ENCODE data around the gene SLC7A10. TPM values are rescaled to one million over a fixed set of nuclear protein-coding genes. Genes with fewer than 3 reads are reported as not detected.

SLC7A10 gene
- total RNA-seq, 1 donor from 2014 or later, result not detected

GRCh38 chr19:33241091-33241529 is 15.5 kb upstream of the SLC7A10 start:
- no peak for DNase-seq (ENCODE audit: low spot score)
- intact Hi-C loops (cut with DNase I), result loop anchor here (1.0 to 5.0 kb wide), 2 partner anchors 166 to 531 kb away; no protein-coding TSS in a partner anchor

- intact Hi-C loops (cut with DNase I), result loop anchor here (5.0 kb wide), 1 partner anchor 532 kb away; no protein-coding TSS in a partner anchor
- no peak for DNase-seq (ENCODE audit: low spot score)
These were observed 14.6 kb upstream of the SLC7A10 start for GRCh38 chr19:33240181-33240771.

- DNase-seq (ENCODE audit: low spot score), result no peak
These were observed 13.7 kb upstream of the SLC7A10 start for GRCh38 chr19:33239223-33239975.

GRCh38 chr19:33238481-33239149 is 13.0 kb upstream of the SLC7A10 start:
- intact Hi-C loops (cut with DNase I), result no loop called here
- DNase-seq (ENCODE audit: low spot score), result no peak

More at GRCh38 chr19:33239223-33239975, 13.7 kb upstream of the SLC7A10 start:
- intact Hi-C loops (cut with DNase I), result no loop called here

- intact Hi-C loops (cut with DNase I), result no loop called here
- no peak for DNase-seq (ENCODE audit: low spot score)
These were observed 11.2 kb upstream of the SLC7A10 start for GRCh38 chr19:33236696-33237390.

GRCh38 chr19:33235996-33236350 is 10.3 kb upstream of the SLC7A10 start:
- no peak for DNase-seq (ENCODE audit: low spot score)
- intact Hi-C loops (cut with DNase I), result no loop called here

- intact Hi-C loops (cut with DNase I), result no loop called here
These were observed 9.8 kb upstream of the SLC7A10 start for GRCh38 chr19:33235269-33235995.

GRCh38 chr19:33234736-33235135 is 9.1 kb upstream of the SLC7A10 start:
- DNase-seq (ENCODE audit: low spot score), result no peak
- intact Hi-C loops (cut with DNase I), result loop anchor here (5.0 kb wide), 1 partner anchor 533 kb away; no protein-coding TSS in a partner anchor

More at GRCh38 chr19:33235269-33235995, 9.8 kb upstream of the SLC7A10 start:
- DNase-seq (ENCODE audit: low spot score), result peak; percentile 95

GRCh38 chr19:33234092-33234491 is 8.4 kb upstream of the SLC7A10 start:
- no peak for DNase-seq (ENCODE audit: low spot score)
- intact Hi-C loops (cut with DNase I), result loop anchor here (5.0 kb wide), 1 partner anchor 533 kb away; no protein-coding TSS in a partner anchor

- DNase-seq (ENCODE audit: low spot score), result no peak
- intact Hi-C loops (cut with DNase I), result loop anchor here (5.0 kb wide), 1 partner anchor 534 kb away; no protein-coding TSS in a partner anchor
These were observed 7.6 kb upstream of the SLC7A10 start for GRCh38 chr19:33233056-33233873.

- DNase-seq (ENCODE audit: low spot score), result no peak
- intact Hi-C loops (cut with DNase I), result loop anchor here (5.0 kb wide), 1 partner anchor 535 kb away; no protein-coding TSS in a partner anchor
These were observed 7.0 kb upstream of the SLC7A10 start for GRCh38 chr19:33232656-33233055.

- intact Hi-C loops (cut with DNase I), result loop anchor here (5.0 kb wide), 1 partner anchor 536 kb away; no protein-coding TSS in a partner anchor
- DNase-seq (ENCODE audit: low spot score), result no peak
These were observed 5.9 kb upstream of the SLC7A10 start for GRCh38 chr19:33231511-33231910.

- DNase-seq (ENCODE audit: low spot score), result no peak
- intact Hi-C loops (cut with DNase I), result loop anchor here (5.0 kb wide), 1 partner anchor 537 kb away; no protein-coding TSS in a partner anchor
These were observed 4.3 kb upstream of the SLC7A10 start for GRCh38 chr19:33229962-33230361.

- intact Hi-C loops (cut with DNase I), result no loop called here
- no peak for DNase-seq (ENCODE audit: low spot score)
These were observed 2.4 kb upstream of the SLC7A10 start for GRCh38 chr19:33227870-33228599.

- intact Hi-C loops (cut with DNase I), result no loop called here
- no peak for DNase-seq (ENCODE audit: low spot score)
These were observed 1.6 kb upstream of the SLC7A10 start for GRCh38 chr19:33227242-33227650.

GRCh38 chr19:33226550-33227241 is 1.0 kb upstream of the SLC7A10 start:
- intact Hi-C loops (cut with DNase I), result no loop called here
- no peak for DNase-seq (ENCODE audit: low spot score)
